ENCODE data around the gene SERPINB4. TPM values are rescaled to one million over a fixed set of nuclear protein-coding genes. Genes with fewer than 3 reads are reported as not detected.
"Not testable (repeated sequence)": the region's sequence is repeated elsewhere in the genome, so short reads cannot be mapped to it uniquely, and the experiment has no call there.

SERPINB4 gene
- total RNA-seq, 1 experiment from 2014 or later: not detected

GRCh38 chr18:63642668-63643356, 1.2 kb downstream of the SERPINB4 start:
- DNase-seq (ENCODE audit: low read depth, low spot score); in situ Hi-C loops (cut with HindIII; ENCODE audit: low pct_unique_long_range_greater_than_20kb, low sequenced_read_pairs): not testable (repeated sequence)

- in situ Hi-C loops (cut with HindIII; ENCODE audit: low pct_unique_long_range_greater_than_20kb, low sequenced_read_pairs); DNase-seq (ENCODE audit: low read depth, low spot score): not testable (repeated sequence)
These were observed 2.8 kb downstream of the SERPINB4 start for GRCh38 chr18:63641157-63641680.

GRCh38 chr18:63637703-63638102, 6.4 kb downstream of the SERPINB4 start:
- DNase-seq (ENCODE audit: low read depth, low spot score): no peak
- in situ Hi-C loops (cut with HindIII; ENCODE audit: low pct_unique_long_range_greater_than_20kb, low sequenced_read_pairs): no loop called here

GRCh38 chr18:63627819-63628218, 16.2 kb downstream of the SERPINB4 start:
- DNase-seq (ENCODE audit: low read depth, low spot score): no peak
- in situ Hi-C loops (cut with HindIII; ENCODE audit: low pct_unique_long_range_greater_than_20kb, low sequenced_read_pairs): no loop called here

- in situ Hi-C loops (cut with HindIII; ENCODE audit: low pct_unique_long_range_greater_than_20kb, low sequenced_read_pairs): no loop called here
- no peak for DNase-seq (ENCODE audit: low read depth, low spot score)
These were observed 17.6 kb downstream of the SERPINB4 start for GRCh38 chr18:63626431-63626830.

- in situ Hi-C loops (cut with HindIII; ENCODE audit: low pct_unique_long_range_greater_than_20kb, low sequenced_read_pairs): no loop called here
- no peak for DNase-seq (ENCODE audit: low read depth, low spot score)
These were observed 19.2 kb downstream of the SERPINB4 start for GRCh38 chr18:63624863-63625262.

- in situ Hi-C loops (cut with HindIII; ENCODE audit: low pct_unique_long_range_greater_than_20kb, low sequenced_read_pairs): no loop called here
- no peak for DNase-seq (ENCODE audit: low read depth, low spot score)
These were observed 24.4 kb downstream of the SERPINB4 start for GRCh38 chr18:63619661-63620060.

GRCh38 chr18:63617915-63618234, 26.2 kb downstream of the SERPINB4 start:
- in situ Hi-C loops (cut with HindIII; ENCODE audit: low pct_unique_long_range_greater_than_20kb, low sequenced_read_pairs): no loop called here

GRCh38 chr18:63617049-63617914, 26.8 kb downstream of the SERPINB4 start:
- in situ Hi-C loops (cut with HindIII; ENCODE audit: low pct_unique_long_range_greater_than_20kb, low sequenced_read_pairs): no loop called here
- DNase-seq (ENCODE audit: low read depth, low spot score): no peak

More at GRCh38 chr18:63617915-63618234, 26.2 kb downstream of the SERPINB4 start:
- DNase-seq (ENCODE audit: low read depth, low spot score): no peak

GRCh38 chr18:63613420-63613819, 30.6 kb downstream of the SERPINB4 start:
- no peak for DNase-seq (ENCODE audit: low read depth, low spot score)
- in situ Hi-C loops (cut with HindIII; ENCODE audit: low pct_unique_long_range_greater_than_20kb, low sequenced_read_pairs): no loop called here

GRCh38 chr18:63606526-63606925, 37.5 kb downstream of the SERPINB4 start:
- in situ Hi-C loops (cut with HindIII; ENCODE audit: low pct_unique_long_range_greater_than_20kb, low sequenced_read_pairs): no loop called here
- DNase-seq (ENCODE audit: low read depth, low spot score): no peak

- DNase-seq (ENCODE audit: low read depth, low spot score): no peak
- in situ Hi-C loops (cut with HindIII; ENCODE audit: low pct_unique_long_range_greater_than_20kb, low sequenced_read_pairs): no loop called here
These were observed 39.1 kb downstream of the SERPINB4 start for GRCh38 chr18:63604791-63605567.

GRCh38 chr18:63603772-63604171, 40.3 kb downstream of the SERPINB4 start:
- no peak for DNase-seq (ENCODE audit: low read depth, low spot score)
- in situ Hi-C loops (cut with HindIII; ENCODE audit: low pct_unique_long_range_greater_than_20kb, low sequenced_read_pairs): no loop called here

- in situ Hi-C loops (cut with HindIII; ENCODE audit: low pct_unique_long_range_greater_than_20kb, low sequenced_read_pairs): no loop called here
- DNase-seq (ENCODE audit: low read depth, low spot score): no peak
These were observed 40.7 kb downstream of the SERPINB4 start for GRCh38 chr18:63603355-63603754.

GRCh38 chr18:63596964-63597363, 47.1 kb downstream of the SERPINB4 start:
- DNase-seq (ENCODE audit: low read depth, low spot score): no peak
- in situ Hi-C loops (cut with HindIII; ENCODE audit: low pct_unique_long_range_greater_than_20kb, low sequenced_read_pairs): no loop called here

GRCh38 chr18:63592471-63592870, 51.6 kb downstream of the SERPINB4 start:
- in situ Hi-C loops (cut with HindIII; ENCODE audit: low pct_unique_long_range_greater_than_20kb, low sequenced_read_pairs): no loop called here
- no peak for DNase-seq (ENCODE audit: low read depth, low spot score)

- in situ Hi-C loops (cut with HindIII; ENCODE audit: low pct_unique_long_range_greater_than_20kb, low sequenced_read_pairs): no loop called here
- DNase-seq (ENCODE audit: low read depth, low spot score): no peak
These were observed 52.3 kb downstream of the SERPINB4 start for GRCh38 chr18:63591725-63592124.
